ENCODE data around the gene NAB1. TPM values are rescaled to one million over a fixed set of nuclear protein-coding genes. Genes with fewer than 3 reads are reported as not detected.
"Not testable (repeated sequence)": the region's sequence is repeated elsewhere in the genome, so short reads cannot be mapped to it uniquely, and the experiment has no call there.

Gene NAB1
- total RNA-seq, 1 donor from 2014 or later: 44.9 TPM

DNA sequence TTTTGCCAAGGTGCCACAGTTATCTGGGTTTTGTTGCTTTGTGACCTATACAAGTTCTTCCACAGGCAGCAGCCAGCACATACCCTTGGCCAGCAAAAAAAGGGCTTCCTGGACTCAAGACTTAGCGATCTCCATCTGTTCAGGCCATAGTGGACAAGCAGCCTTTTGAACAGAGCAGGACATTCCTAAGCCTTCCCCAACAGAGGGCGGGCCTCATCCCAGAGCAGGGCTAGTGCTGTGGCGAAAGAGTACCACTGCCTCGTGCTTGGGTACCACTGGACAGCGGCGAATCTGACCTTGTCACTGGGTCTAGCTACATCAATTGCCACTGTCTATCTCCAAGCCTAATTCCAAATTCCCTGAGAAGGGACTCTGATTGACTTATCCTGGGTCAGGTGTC is 56.4 kb downstream of the NAB1 start:
- Mint-ChIP-seq H3K27me3 (ENCODE audit: unreplicated experiment) (no peaks in the 10 kb centered on the region), H3K27ac (ENCODE audit: unreplicated experiment) (no peak overlapping the region), H3K4me1 (ENCODE audit: unreplicated experiment) (peaks cover 7% of the 10 kb centered on the region), H3K36me3 (ENCODE audit: low read depth, unreplicated experiment) (no peaks in the 10 kb centered on the region), H3K9me3 (ENCODE audit: unreplicated experiment) (no peaks in the 10 kb centered on the region), H3K4me3 (ENCODE audit: unreplicated experiment) (no peak overlapping the region)
- no peak for DNase-seq (ENCODE audit: low spot score)
- no peak for TF ChIP-seq CTCF (IDR thresholded peaks at IDR 0.05; ENCODE audit: unreplicated experiment)

DNA sequence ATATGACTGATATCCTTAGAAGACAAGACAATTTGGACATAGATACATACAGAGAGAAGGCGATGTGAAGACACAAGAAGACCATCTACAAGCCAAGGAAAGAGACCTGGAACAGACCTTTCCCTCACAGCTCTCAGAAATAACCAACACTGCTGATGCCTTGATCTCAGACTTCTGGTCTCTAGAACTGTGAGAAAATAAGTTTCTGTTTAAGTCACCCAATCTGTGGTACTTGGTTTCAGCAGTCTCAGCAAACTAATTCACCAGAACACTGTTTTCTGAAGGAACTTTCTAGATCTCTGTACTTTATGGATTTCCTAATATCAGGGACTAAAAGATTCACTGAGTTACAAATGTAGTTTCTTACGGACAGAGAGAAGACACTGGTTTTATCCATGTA is 58.8 kb downstream of the NAB1 start:
- no peak overlapping the region for H3K27ac Mint-ChIP-seq (ENCODE audit: unreplicated experiment)
- H3K36me3 Mint-ChIP-seq (ENCODE audit: low read depth, unreplicated experiment): no peaks in the 10 kb centered on the region
- DNase-seq (ENCODE audit: low spot score): no peak
- H3K9me3 Mint-ChIP-seq (ENCODE audit: unreplicated experiment): no peaks in the 10 kb centered on the region
- H3K4me1 Mint-ChIP-seq (ENCODE audit: unreplicated experiment): peaks cover 3% of the 10 kb centered on the region
- TF ChIP-seq CTCF (IDR thresholded peaks at IDR 0.05; ENCODE audit: unreplicated experiment): no peak
- no peaks in the 10 kb centered on the region for H3K27me3 Mint-ChIP-seq (ENCODE audit: unreplicated experiment)
- H3K4me3 Mint-ChIP-seq (ENCODE audit: unreplicated experiment): no peak overlapping the region

GRCh38 chr2:190708650-190709049 is 59.8 kb downstream of the NAB1 start:
- not testable (repeated sequence) for H3K4me3 Mint-ChIP-seq (ENCODE audit: unreplicated experiment); H3K36me3 Mint-ChIP-seq (ENCODE audit: low read depth, unreplicated experiment); H3K9me3 Mint-ChIP-seq (ENCODE audit: unreplicated experiment); DNase-seq (ENCODE audit: low spot score); H3K27ac Mint-ChIP-seq (ENCODE audit: unreplicated experiment); H3K4me1 Mint-ChIP-seq (ENCODE audit: unreplicated experiment); H3K27me3 Mint-ChIP-seq (ENCODE audit: unreplicated experiment)

DNA sequence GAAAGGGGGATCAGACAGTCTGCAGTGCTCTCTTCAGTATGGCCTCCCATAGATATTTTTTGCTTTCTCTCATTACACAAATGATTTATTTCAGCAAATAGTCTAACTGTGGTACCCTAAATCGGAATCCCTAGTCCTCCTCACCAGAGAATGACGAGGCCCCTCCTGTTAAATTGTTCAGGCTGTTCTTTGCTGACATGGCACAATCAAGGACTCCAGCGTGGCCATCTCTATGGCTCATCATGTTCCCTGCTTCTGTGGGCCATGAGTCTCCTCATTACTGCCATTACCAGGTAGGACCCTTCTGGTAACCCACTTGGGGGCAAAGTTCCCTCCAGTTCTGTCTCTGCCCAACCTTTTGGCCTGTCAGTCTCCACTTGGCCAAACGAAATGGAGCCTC is 62.2 kb downstream of the NAB1 start:
- H3K4me3 Mint-ChIP-seq (ENCODE audit: unreplicated experiment): no peak overlapping the region
- no peak for TF ChIP-seq CTCF (IDR thresholded peaks at IDR 0.05; ENCODE audit: unreplicated experiment)
- H3K27ac Mint-ChIP-seq (ENCODE audit: unreplicated experiment): no peak overlapping the region
- no peaks in the 10 kb centered on the region for H3K9me3 Mint-ChIP-seq (ENCODE audit: unreplicated experiment)
- no peaks in the 10 kb centered on the region for H3K27me3 Mint-ChIP-seq (ENCODE audit: unreplicated experiment)
- no peaks in the 10 kb centered on the region for H3K36me3 Mint-ChIP-seq (ENCODE audit: low read depth, unreplicated experiment)
- no peak for DNase-seq (ENCODE audit: low spot score)
- H3K4me1 Mint-ChIP-seq (ENCODE audit: unreplicated experiment): no peaks in the 10 kb centered on the region

DNA sequence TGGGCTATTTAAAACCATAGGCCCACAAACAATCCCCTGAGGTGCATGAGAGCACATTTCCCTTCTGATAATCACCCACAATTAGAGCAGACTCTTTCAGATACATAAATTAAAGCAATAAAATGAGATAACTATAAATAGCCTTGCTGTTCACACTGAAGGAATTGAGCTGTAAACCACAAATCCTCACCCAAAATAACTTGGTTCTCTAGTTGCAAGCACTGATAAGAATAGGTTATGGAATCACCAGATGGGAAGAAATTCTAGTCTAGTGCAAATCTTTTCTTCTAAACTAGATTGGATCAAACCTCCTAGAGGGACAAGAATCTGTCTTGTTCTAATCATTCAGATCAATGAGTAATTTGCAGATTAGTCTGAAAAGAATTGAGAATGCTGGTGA is 64.6 kb downstream of the NAB1 start:
- H3K27ac Mint-ChIP-seq (ENCODE audit: unreplicated experiment): no peak overlapping the region
- H3K4me1 Mint-ChIP-seq (ENCODE audit: unreplicated experiment): peaks cover 4% of the 10 kb centered on the region
- H3K4me3 Mint-ChIP-seq (ENCODE audit: unreplicated experiment): no peak overlapping the region
- no peak for DNase-seq (ENCODE audit: low spot score)
- TF ChIP-seq CTCF (IDR thresholded peaks at IDR 0.05; ENCODE audit: unreplicated experiment): no peak
- H3K9me3 Mint-ChIP-seq (ENCODE audit: unreplicated experiment): no peaks in the 10 kb centered on the region
- peaks cover under 1% of the 10 kb centered on the region for H3K27me3 Mint-ChIP-seq (ENCODE audit: unreplicated experiment)
- H3K36me3 Mint-ChIP-seq (ENCODE audit: low read depth, unreplicated experiment): no peaks in the 10 kb centered on the region

GRCh38 chr2:190714958-190715357 is 66.1 kb downstream of the NAB1 start:
- H3K27me3 Mint-ChIP-seq (ENCODE audit: unreplicated experiment): peaks cover 4% of the 10 kb centered on the region
- TF ChIP-seq CTCF (IDR thresholded peaks at IDR 0.05; ENCODE audit: unreplicated experiment): no peak
- DNase-seq (ENCODE audit: low spot score): no peak

More at GRCh38 chr2:190714958-190715357, 66.1 kb downstream of the NAB1 start:
- no peaks in the 10 kb centered on the region for H3K9me3 Mint-ChIP-seq (ENCODE audit: unreplicated experiment)
- H3K4me1 Mint-ChIP-seq (ENCODE audit: unreplicated experiment): peaks cover 11% of the 10 kb centered on the region
- H3K27ac Mint-ChIP-seq (ENCODE audit: unreplicated experiment): no peak overlapping the region
- H3K4me3 Mint-ChIP-seq (ENCODE audit: unreplicated experiment): no peak overlapping the region
- H3K36me3 Mint-ChIP-seq (ENCODE audit: low read depth, unreplicated experiment): no peaks in the 10 kb centered on the region

Data from endothelial cell (in vitro differentiated cells).